ENCODE data around the gene TLX3. TPM values are rescaled to one million over a fixed set of nuclear protein-coding genes. Genes with fewer than 3 reads are reported as not detected.

The TLX3 gene
- total RNA-seq, 1 experiment from 2014 or later, result not detected

DNA sequence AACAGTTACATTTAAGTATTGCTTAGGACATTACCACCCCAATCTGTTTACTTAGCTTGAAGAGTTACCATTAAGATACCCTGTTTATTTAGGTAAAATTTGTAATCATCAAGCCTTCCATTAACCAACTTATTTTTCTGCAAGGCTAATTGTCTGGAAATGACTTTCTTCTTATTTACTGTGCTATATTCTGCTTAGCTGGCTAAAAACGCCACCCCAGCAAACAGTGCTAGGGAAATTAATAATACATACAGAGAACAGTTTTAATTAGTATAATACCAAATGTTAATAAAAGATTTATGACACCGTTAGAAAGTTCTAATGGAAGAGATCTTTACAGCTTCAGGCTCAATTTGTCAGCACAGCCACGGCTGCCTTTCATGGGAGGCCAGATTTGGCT is 14.0 kb downstream of the TLX3 start:
- no peak overlapping the region for H2AFZ ChIP-seq (ENCODE audit: low read length)
- no peaks in the 10 kb centered on the region for H3K79me2 ChIP-seq (ENCODE audit: insufficient read depth, low read length)
- H3K23me2 ChIP-seq (ENCODE audit: insufficient read length, low read depth, low read length, poor library complexity, severe bottlenecking), result no peaks in the 10 kb centered on the region
- H3K9me3 ChIP-seq (ENCODE audit: control insufficient read depth, low read depth, low read length), result no peaks in the 10 kb centered on the region
- no peak overlapping the region for H4K91ac ChIP-seq (ENCODE audit: insufficient read length, low read depth, low read length)
- H3K56ac ChIP-seq (ENCODE audit: insufficient read length, low read depth, low read length), result no peak overlapping the region
- no peak for TF ChIP-seq CTCF (conservative IDR thresholded peaks at IDR 0.05)
- H2BK15ac ChIP-seq (ENCODE audit: low read depth, low read length), result no peak overlapping the region
- H3K79me1 ChIP-seq (ENCODE audit: insufficient read depth, low read depth, low read length, poor library complexity, severe bottlenecking), result no peaks in the 10 kb centered on the region
- no peak overlapping the region for H3K4ac ChIP-seq (ENCODE audit: low read depth, low read length)
- no peak overlapping the region for H3K18ac ChIP-seq (ENCODE audit: insufficient read length, low read depth, low read length)
- Mint-ChIP-seq H3K36me3 (ENCODE audit: insufficient read depth in 1 of 3, low read depth in 3 of 3) (no peaks in the 10 kb centered on the region), H3K4me3 (no peak overlapping the region), H3K27ac (no peak overlapping the region; a peak in 1 of 7 replicates), H3K27me3 (ENCODE audit: low read depth) (peaks cover 100% of the 10 kb centered on the region), H3K9me3 (no peaks in the 10 kb centered on the region), H3K4me1 (peaks cover 6 to 28% of the 10 kb centered on the region in 2 experiments)
- no peak overlapping the region for H2BK20ac ChIP-seq (ENCODE audit: low read depth, low read length, poor library complexity, severe bottlenecking)
- no CpG with 5 or more reads among the region's 3 CpGs for WGBS (ENCODE audit: extremely low coverage, insufficient read length, low lambda C conversion rate)
- no peak overlapping the region for H3K9ac ChIP-seq (ENCODE audit: extremely low read depth, insufficient read length, low read length)
- H2BK120ac ChIP-seq (ENCODE audit: low read depth, low read length, poor library complexity, severe bottlenecking), result no peak overlapping the region
- H3K27me3 ChIP-seq (ENCODE audit: insufficient read depth, low read length), result peaks cover 40% of the 10 kb centered on the region; the same call in 1 of the 2 replicates
- no peak overlapping the region for H2AK5ac ChIP-seq (ENCODE audit: insufficient read length, low read length)
- no peak overlapping the region for H3K23ac ChIP-seq (ENCODE audit: insufficient read length, low read depth, low read length)
- H4K8ac ChIP-seq (replicated peaks; ENCODE audit: insufficient read length, low read depth, low read length), result no peak overlapping the region
- H2BK5ac ChIP-seq (ENCODE audit: insufficient read length, low read length), result no peak overlapping the region
- no peaks in the 10 kb centered on the region for H4K20me1 ChIP-seq (ENCODE audit: control insufficient read depth, insufficient read depth, insufficient read length)
- no peak overlapping the region for H2BK12ac ChIP-seq (ENCODE audit: insufficient read length, low read depth, low read length)
- H4K5ac ChIP-seq (ENCODE audit: insufficient read length, low read depth, low read length), result no peak overlapping the region
- H3K14ac ChIP-seq (ENCODE audit: insufficient read depth, low read length), result no peak overlapping the region
- no peaks in the 10 kb centered on the region for H3K4me1 ChIP-seq (ENCODE audit: insufficient read depth, low read length)
- H3K27ac ChIP-seq (ENCODE audit: insufficient read length, low read depth, low read length), result no peak overlapping the region
- H3K4me2 ChIP-seq (ENCODE audit: insufficient read depth, insufficient read length, low read length), result no peak overlapping the region
- DNase-seq, result no peak
- no peak overlapping the region for H3T11ph ChIP-seq (ENCODE audit: low read length)
